Upper lobe of left lung (tissue), 4 donors: ENCODE measurements around the gene RS1.

Source experiments
- EP300 ChIP-seq, 4 donors: sonication (generic); formaldehyde crosslinking; IDR thresholded peaks; one replicate each; pipeline ENCODE4 v1.5.1; 2017; ENCODE audit warnings: antibody characterized with exemption in 4 of 4, control low read depth in 2 of 4
- POLR2A ChIP-seq, 4 donors: fragments of 450-650 bp; IDR thresholded peaks; one replicate each; pipeline ENCODE4 v1.5.1; 2016 to 2017; ENCODE audit warnings: antibody characterized with exemption in 4 of 4, mild to moderate bottlenecking in 2 of 4
- POLR2AphosphoS5 ChIP-seq, 2 donors: sonication (generic); formaldehyde crosslinking; IDR thresholded peaks; one replicate each; pipeline ENCODE4 v1.5.1; 2017; ENCODE audit warnings: antibody characterized with exemption in 2 of 2
- TF ChIP-seq, protein P1 (sequence below), 6 experiments: fragments of 450-650 bp in 4 of 6; fragments of 200-600 bp in 2 of 6; sonication (generic) in 2 of 6; IDR thresholded peaks; one replicate each; pipeline ENCODE4 v1.5.1; 2016 to 2019; ENCODE audit warnings: antibody characterized with exemption in 6 of 6

DNA sequence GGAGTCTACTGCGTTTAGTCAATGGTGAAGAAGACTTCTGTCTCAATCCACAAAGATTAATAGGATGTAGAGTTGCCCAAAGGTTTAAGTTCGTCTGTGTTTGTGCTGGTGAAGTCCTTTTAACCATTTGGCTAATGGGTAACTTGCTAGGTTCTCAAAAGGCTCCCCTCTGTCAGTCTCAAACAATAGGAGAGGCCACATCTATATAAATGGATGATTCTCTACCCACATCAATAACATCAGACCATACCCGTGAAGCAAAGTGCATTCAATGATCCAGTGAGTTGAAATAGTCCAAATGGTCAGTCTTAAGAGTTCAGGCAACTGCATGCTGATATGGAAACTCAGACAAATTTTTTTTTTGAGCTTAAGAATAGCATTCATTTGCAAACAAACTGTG, 28.1 kb downstream of the RS1 start:
- TF ChIP-seq POLR2AphosphoS5 (IDR thresholded peaks at IDR 0.05), result no peak
- no peak for TF ChIP-seq POLR2A (IDR thresholded peaks at IDR 0.05)
- TF ChIP-seq, protein P1, sequence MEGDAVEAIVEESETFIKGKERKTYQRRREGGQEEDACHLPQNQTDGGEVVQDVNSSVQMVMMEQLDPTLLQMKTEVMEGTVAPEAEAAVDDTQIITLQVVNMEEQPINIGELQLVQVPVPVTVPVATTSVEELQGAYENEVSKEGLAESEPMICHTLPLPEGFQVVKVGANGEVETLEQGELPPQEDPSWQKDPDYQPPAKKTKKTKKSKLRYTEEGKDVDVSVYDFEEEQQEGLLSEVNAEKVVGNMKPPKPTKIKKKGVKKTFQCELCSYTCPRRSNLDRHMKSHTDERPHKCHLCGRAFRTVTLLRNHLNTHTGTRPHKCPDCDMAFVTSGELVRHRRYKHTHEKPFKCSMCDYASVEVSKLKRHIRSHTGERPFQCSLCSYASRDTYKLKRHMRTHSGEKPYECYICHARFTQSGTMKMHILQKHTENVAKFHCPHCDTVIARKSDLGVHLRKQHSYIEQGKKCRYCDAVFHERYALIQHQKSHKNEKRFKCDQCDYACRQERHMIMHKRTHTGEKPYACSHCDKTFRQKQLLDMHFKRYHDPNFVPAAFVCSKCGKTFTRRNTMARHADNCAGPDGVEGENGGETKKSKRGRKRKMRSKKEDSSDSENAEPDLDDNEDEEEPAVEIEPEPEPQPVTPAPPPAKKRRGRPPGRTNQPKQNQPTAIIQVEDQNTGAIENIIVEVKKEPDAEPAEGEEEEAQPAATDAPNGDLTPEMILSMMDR (IDR thresholded peaks at IDR 0.05), result no peak
- TF ChIP-seq EP300 (IDR thresholded peaks at IDR 0.05), result no peak
